Immature natural killer cell (primary cell): ENCODE data around the gene APCDD1L. TPM values are rescaled to one million over a fixed set of nuclear protein-coding genes. Genes with fewer than 3 reads are reported as not detected.
"Not testable (repeated sequence)": the region's sequence is repeated elsewhere in the genome, so short reads cannot be mapped to it uniquely, and the experiment has no call there.

Source experiments
- DNase-seq, 3 donors: peaks; one replicate each; pipeline ENCODE4 v3.0.0; 2022; ENCODE audit warnings: mixed read lengths in 1 of 3
- H3K27ac Mint-ChIP-seq, 6 donors: one replicate each; pipeline ENCODE4 v1.8.0; 2020; ENCODE audit warnings: mixed read lengths in 6 of 6, mild to moderate bottlenecking in 5 of 6, inconsistent platforms in 4 of 6, moderate library complexity in 3 of 6
- H3K27me3 Mint-ChIP-seq, 3 donors: one replicate each; pipeline ENCODE4 v1.8.0; 2020 to 2021; ENCODE audit warnings: low read depth in 3 of 3, mild to moderate bottlenecking in 3 of 3, mixed read lengths in 3 of 3, moderate library complexity in 3 of 3, inconsistent platforms in 1 of 3
- H3K36me3 Mint-ChIP-seq, 3 donors: one replicate each; pipeline ENCODE4 v1.8.0; 2020; ENCODE audit warnings: mixed read lengths in 3 of 3, inconsistent platforms in 2 of 3, mild to moderate bottlenecking in 2 of 3
- H3K4me1 Mint-ChIP-seq, 2 donors: one replicate each; pipeline ENCODE4 v1.8.0; 2020; ENCODE audit warnings: inconsistent platforms in 2 of 2, mild to moderate bottlenecking in 2 of 2, mixed read lengths in 2 of 2, moderate library complexity in 1 of 2
- H3K4me3 Mint-ChIP-seq, 5 donors: one replicate each; pipeline ENCODE4 v1.8.0; 2020; ENCODE audit warnings: mild to moderate bottlenecking in 5 of 5, mixed read lengths in 5 of 5, inconsistent platforms in 3 of 5, moderate library complexity in 3 of 5
- H3K9me3 Mint-ChIP-seq, 6 donors: one replicate each; pipeline ENCODE4 v1.8.0; 2020; ENCODE audit warnings: mild to moderate bottlenecking in 6 of 6, mixed read lengths in 6 of 6, inconsistent platforms in 4 of 6, moderate library complexity in 3 of 6
- polyA plus RNA-seq, 3 donors: library from polyadenylated mRNA; unstranded; fragments of 300-500 nt; fragmentation: Illumina TruSeq; gene quantifications; one replicate each; pipeline ENCODE4 v1.2.3, GENCODE V29; 2021

APCDD1L gene
- polyA plus RNA-seq, 3 donors from 2014 or later = not detected

GRCh38 chr20:58549231-58550209 lies 34.3 kb upstream of the APCDD1L start:
- no peak overlapping the region for H3K4me3 Mint-ChIP-seq
- H3K27ac Mint-ChIP-seq = no peak overlapping the region
- no peak for DNase-seq
- H3K27me3 Mint-ChIP-seq = peaks cover 0 to 10% (median 0%) of the 10 kb centered on the region in 3 donors
- H3K4me1 Mint-ChIP-seq = no peaks in the 10 kb centered on the region
- H3K9me3 Mint-ChIP-seq = no peaks in the 10 kb centered on the region
- no peaks in the 10 kb centered on the region for H3K36me3 Mint-ChIP-seq

- no peak overlapping the region for H3K4me3 Mint-ChIP-seq
Observed at GRCh38 chr20:58547623-58548475, 32.6 kb upstream of the APCDD1L start.

GRCh38 chr20:58546756-58547622 lies 31.8 kb upstream of the APCDD1L start:
- no peak overlapping the region for H3K27ac Mint-ChIP-seq
- no peaks in the 10 kb centered on the region for H3K4me1 Mint-ChIP-seq
- no peaks in the 10 kb centered on the region for H3K36me3 Mint-ChIP-seq
- DNase-seq = no peak
- no peak overlapping the region for H3K4me3 Mint-ChIP-seq
- H3K9me3 Mint-ChIP-seq = no peaks in the 10 kb centered on the region
- H3K27me3 Mint-ChIP-seq = peaks cover 0 to 4% (median 3%) of the 10 kb centered on the region in 3 donors

More at GRCh38 chr20:58547623-58548475, 32.6 kb upstream of the APCDD1L start:
- no peak for DNase-seq
- no peaks in the 10 kb centered on the region for H3K4me1 Mint-ChIP-seq
- H3K9me3 Mint-ChIP-seq = no peaks in the 10 kb centered on the region
- H3K36me3 Mint-ChIP-seq = no peaks in the 10 kb centered on the region
- H3K27ac Mint-ChIP-seq = no peak overlapping the region
- peaks cover 0 to 8% (median 3%) of the 10 kb centered on the region in 3 donors for H3K27me3 Mint-ChIP-seq

- Mint-ChIP-seq H3K36me3 (no peaks in the 10 kb centered on the region), H3K9me3 (no peaks in the 10 kb centered on the region), H3K4me3 (no peak overlapping the region), H3K4me1 (no peaks in the 10 kb centered on the region), H3K27me3 (peaks cover 0 to 3% (median 2%) of the 10 kb centered on the region in 3 donors), H3K27ac (no peak overlapping the region)
- no peak for DNase-seq
Observed at GRCh38 chr20:58546416-58546711, 31.2 kb upstream of the APCDD1L start.

- Mint-ChIP-seq H3K36me3 (no peaks in the 10 kb centered on the region), H3K27ac (no peak overlapping the region), H3K9me3 (peaks cover 0 to 2% (median 0%) of the 10 kb centered on the region in 6 donors), H3K27me3 (peaks cover 0 to 3% (median 0%) of the 10 kb centered on the region in 3 donors), H3K4me3 (no peak overlapping the region), H3K4me1 (no peaks in the 10 kb centered on the region)
- no peak for DNase-seq
Observed at GRCh38 chr20:58545565-58546415, 30.6 kb upstream of the APCDD1L start.

GRCh38 chr20:58544891-58545290 lies 29.7 kb upstream of the APCDD1L start:
- H3K27me3 Mint-ChIP-seq = peaks cover 0 to 3% (median 1%) of the 10 kb centered on the region in 3 donors
- no peaks in the 10 kb centered on the region for H3K36me3 Mint-ChIP-seq
- H3K4me1 Mint-ChIP-seq = no peaks in the 10 kb centered on the region
- no peak overlapping the region for H3K4me3 Mint-ChIP-seq
- no peak overlapping the region for H3K27ac Mint-ChIP-seq
- no peak for DNase-seq
- peaks cover 0 to 2% (median 0%) of the 10 kb centered on the region in 6 donors for H3K9me3 Mint-ChIP-seq

- Mint-ChIP-seq H3K4me3 (no peak overlapping the region), H3K4me1 (no peaks in the 10 kb centered on the region), H3K9me3 (peaks cover 0 to 2% (median 0%) of the 10 kb centered on the region in 6 donors), H3K36me3 (no peaks in the 10 kb centered on the region), H3K27ac (no peak overlapping the region), H3K27me3 (peaks cover 0 to 3% (median 3%) of the 10 kb centered on the region in 3 donors)
- DNase-seq = no peak
Observed at GRCh38 chr20:58544286-58544685, 29.1 kb upstream of the APCDD1L start.

GRCh38 chr20:58543274-58543673 lies 28.1 kb upstream of the APCDD1L start:
- Mint-ChIP-seq H3K27ac (no peak overlapping the region), H3K4me3 (no peak overlapping the region), H3K36me3 (no peaks in the 10 kb centered on the region), H3K9me3 (peaks cover 0 to 2% (median under 1%) of the 10 kb centered on the region in 6 donors), H3K4me1 (no peaks in the 10 kb centered on the region), H3K27me3 (peaks cover 0 to 3% (median 3%) of the 10 kb centered on the region in 3 donors)
- no peak for DNase-seq

- Mint-ChIP-seq H3K4me3 (no peak overlapping the region), H3K27ac (no peak overlapping the region), H3K4me1 (no peaks in the 10 kb centered on the region), H3K9me3 (peaks cover 0 to 8% (median 4%) of the 10 kb centered on the region in 6 donors), H3K27me3 (peaks cover 0 to 3% (median 3%) of the 10 kb centered on the region in 3 donors), H3K36me3 (peaks cover 0 to 4% (median 0%) of the 10 kb centered on the region in 3 donors)
- DNase-seq = no peak
Observed at GRCh38 chr20:58542411-58543095, 27.4 kb upstream of the APCDD1L start.

GRCh38 chr20:58542034-58542410 lies 26.8 kb upstream of the APCDD1L start:
- H3K36me3 Mint-ChIP-seq, DNase-seq, H3K9me3 Mint-ChIP-seq, H3K27ac Mint-ChIP-seq, H3K4me3 Mint-ChIP-seq, H3K27me3 Mint-ChIP-seq, H3K4me1 Mint-ChIP-seq: not testable (repeated sequence)

GRCh38 chr20:58538752-58539151 lies 23.6 kb upstream of the APCDD1L start:
- Mint-ChIP-seq H3K27ac (no peak overlapping the region), H3K36me3 (peaks cover 0 to 4% (median 0%) of the 10 kb centered on the region in 3 donors), H3K4me1 (no peaks in the 10 kb centered on the region), H3K27me3 (peaks cover 0 to 6% (median 2%) of the 10 kb centered on the region in 3 donors), H3K4me3 (no peak overlapping the region), H3K9me3 (peaks cover 0 to 10% (median 4%) of the 10 kb centered on the region in 6 donors)
- no peak for DNase-seq

- Mint-ChIP-seq H3K36me3 (peaks cover 0 to 4% (median 0%) of the 10 kb centered on the region in 3 donors), H3K4me1 (no peaks in the 10 kb centered on the region), H3K27ac (no peak overlapping the region), H3K4me3 (no peak overlapping the region), H3K27me3 (peaks cover 0 to 6% (median 0%) of the 10 kb centered on the region in 3 donors), H3K9me3 (peaks cover 0 to 16% (median 4%) of the 10 kb centered on the region in 6 donors)
- DNase-seq = no peak
Observed at GRCh38 chr20:58537831-58538230, 22.6 kb upstream of the APCDD1L start.
